SW480 (cell line): ENCODE results near the gene ERVH48-1.
A peak's percentile ranks its signal among the peaks of the same experiment; 100 is the strongest.
"Not testable (repeated sequence)": the region's sequence is repeated elsewhere in the genome, so short reads cannot be mapped to it uniquely, and the experiment has no call there.

Source experiments
- DNase-seq: peaks from one replicate; pipeline ENCODE4 v3.0.0-alpha.2; 2016; ENCODE audit warnings: low spot score

The ERVH48-1 gene

GRCh38 chr21:42908484-42908883 lies 16.9 kb downstream of the ERVH48-1 start:
- DNase-seq: not testable (repeated sequence)

- no peak for DNase-seq
These were observed 19.2 kb downstream of the ERVH48-1 start for GRCh38 chr21:42906233-42906632.

DNA sequence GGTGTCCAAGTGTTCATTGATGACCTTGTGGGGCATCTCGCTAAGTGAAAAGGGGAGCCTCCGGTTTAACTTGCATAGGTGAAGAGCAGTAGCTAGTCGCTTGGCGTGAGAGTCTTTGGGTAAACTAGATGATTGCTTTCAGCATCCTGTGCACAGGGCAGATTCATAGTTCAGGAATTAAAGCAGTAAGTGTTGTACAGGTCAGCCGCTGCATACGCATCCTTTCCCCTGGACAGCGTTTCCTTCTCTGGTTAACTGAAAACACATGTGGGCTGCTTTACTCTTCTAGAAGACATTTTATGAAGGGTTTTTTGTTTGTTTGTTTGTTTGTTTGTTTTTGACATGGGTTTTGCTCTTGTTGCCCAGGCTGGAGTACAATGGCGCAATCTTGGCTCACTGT lies 20.2 kb downstream of the ERVH48-1 start:
- DNase-seq: no peak

DNA sequence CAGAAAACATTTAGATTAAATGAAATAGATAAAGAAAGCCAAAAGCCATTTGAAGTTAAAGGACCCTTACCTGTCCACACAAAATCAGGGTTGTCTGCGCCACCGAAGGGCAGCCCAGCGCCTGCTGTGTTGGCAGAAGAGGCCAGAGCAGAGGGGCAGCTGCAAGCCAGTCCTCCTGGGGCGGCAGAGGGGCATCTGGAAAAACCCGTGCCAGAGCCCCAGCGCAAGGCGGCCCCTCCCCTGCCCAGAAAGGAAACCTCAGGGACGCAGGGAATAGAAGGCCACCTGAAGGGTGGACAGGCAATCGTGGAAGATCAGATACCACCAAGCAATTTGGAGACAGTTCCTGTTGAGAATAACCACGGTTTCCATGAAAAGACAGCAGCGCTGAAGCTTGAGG lies 21.6 kb downstream of the ERVH48-1 start:
- no peak for DNase-seq

DNA sequence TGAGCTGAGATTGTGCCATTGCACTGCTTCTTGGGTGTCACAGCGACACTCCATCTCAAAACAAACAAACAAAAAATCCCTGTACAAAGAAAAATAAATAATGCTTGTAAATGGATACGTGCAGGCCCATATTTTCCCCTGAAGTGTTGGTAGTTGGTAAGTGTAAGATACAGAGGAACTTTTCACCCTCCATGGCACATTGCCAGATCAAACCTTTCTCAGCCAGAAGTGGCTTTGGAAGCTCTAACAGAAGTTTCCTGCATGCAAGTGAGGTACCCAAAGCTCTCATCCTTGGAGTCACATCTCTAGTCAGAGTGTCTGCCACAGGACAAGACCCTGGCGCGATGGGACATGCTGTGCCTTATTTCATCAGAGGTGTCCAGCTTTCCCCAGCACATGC lies 25.0 kb downstream of the ERVH48-1 start:
- no peak for DNase-seq

- peak; percentile 99 for DNase-seq
These were observed 32.3 kb downstream of the ERVH48-1 start, which contains the start of gene NDUFV3 for GRCh38 chr21:42892931-42893755. Gene NDUFV3 (plus strand): TSS chr21:42893309. CDS start chr21:42893334, 25 bp downstream.

- DNase-seq: no peak
These were observed 32.9 kb downstream of the ERVH48-1 start for GRCh38 chr21:42892582-42892930.

DNA sequence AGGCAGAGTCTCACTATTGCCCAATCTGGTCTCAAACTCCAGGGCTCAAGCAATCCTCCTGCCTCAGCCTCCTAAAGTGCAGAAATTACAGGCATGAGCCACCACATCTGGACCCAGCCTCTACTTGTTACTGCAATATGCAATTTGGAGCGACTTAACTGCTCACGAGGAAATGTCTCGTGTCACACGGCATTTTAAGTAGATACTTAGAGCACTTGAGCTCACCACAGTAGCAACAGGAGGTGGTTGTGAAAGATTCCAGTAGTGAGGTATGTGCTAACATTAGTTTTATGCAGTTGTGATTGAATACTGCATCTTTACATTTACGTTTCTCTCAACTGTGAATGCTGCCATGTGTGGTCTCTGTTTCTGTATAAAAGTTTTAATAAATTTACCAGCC lies 38.1 kb downstream of the ERVH48-1 start:
- no peak for DNase-seq

DNA sequence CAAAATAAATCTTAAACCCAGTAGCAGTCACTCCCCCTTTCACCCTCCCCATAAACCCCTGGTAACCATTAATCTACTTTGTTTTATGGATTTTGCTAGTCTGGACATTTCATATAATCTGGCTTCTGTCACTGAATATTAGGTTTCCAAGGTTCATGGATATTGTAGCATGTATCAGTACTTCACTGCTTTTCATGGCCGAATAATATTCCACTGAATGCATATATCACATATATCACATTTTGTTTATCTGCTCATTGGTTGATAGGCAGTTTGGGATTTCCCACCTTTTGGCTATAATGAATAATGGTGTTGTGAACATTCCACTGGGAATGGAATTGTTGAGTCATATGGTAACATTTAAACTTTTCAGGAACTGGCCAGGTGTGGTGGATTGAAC lies 41.5 kb downstream of the ERVH48-1 start:
- no peak for DNase-seq

GRCh38 chr21:42880352-42880751 lies 45.1 kb downstream of the ERVH48-1 start:
- DNase-seq: no peak

DNA sequence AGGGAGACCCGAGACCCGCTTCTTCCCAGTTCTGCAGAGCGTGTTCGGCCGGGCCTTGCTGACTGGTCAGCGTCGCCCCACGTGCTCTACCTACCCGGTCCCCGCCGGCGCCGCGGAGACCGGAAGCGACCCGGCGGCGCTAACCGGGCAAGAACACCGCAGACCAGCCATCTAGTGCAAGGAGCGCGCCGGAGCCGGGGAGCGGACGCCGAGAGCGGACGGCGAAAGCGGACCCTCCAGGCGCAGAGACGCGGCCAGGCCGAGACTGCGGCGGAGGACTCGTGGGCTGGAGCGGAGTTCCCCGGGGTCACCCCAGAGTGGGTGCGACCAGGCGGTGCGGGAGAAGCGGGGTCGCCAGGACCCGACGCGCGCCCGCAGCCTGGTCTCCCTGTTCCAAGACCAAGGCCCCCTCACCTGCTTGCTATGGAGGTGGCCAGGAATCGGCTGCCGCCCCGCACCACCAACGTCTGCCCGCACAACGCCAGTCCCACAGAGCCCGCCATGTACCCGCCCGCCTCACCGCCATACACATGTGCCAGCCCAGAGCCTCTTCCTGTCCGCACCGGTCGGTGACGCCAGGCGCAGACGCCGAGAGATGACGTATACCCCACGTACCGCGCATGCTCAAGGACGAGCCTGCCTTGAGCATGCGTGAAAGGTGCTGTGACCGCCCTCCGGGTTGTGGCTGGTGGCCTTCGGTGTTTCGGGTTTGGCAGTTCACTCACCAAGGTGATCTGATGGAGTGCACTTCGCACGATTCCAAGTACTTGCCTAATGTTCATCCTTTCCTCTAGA lies 46.2 kb downstream of the ERVH48-1 start, which contains the start of gene WDR4:
WDR4 (minus strand) TSS at position 547 of the 795 bp plus-strand sequence; CDS start at position 503, 44 bp downstream.
- DNase-seq: peak; percentile 97

DNA sequence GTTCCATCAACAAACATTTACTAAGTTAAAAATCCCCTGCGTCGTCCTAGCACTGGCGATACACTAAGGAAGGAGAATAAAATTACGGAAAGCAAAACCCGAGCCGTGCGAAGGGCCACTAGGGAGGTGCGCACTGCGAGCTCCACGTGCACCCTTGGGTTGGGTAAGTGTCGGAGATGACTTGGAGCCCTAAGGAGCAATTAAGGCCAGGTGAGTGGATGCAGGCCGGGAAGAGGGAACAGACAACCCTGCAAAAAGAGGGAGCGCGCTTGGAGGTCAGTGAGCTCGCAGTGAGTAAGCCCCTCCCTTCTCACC lies 46.8 kb downstream of the ERVH48-1 start:
- DNase-seq: no peak

DNA sequence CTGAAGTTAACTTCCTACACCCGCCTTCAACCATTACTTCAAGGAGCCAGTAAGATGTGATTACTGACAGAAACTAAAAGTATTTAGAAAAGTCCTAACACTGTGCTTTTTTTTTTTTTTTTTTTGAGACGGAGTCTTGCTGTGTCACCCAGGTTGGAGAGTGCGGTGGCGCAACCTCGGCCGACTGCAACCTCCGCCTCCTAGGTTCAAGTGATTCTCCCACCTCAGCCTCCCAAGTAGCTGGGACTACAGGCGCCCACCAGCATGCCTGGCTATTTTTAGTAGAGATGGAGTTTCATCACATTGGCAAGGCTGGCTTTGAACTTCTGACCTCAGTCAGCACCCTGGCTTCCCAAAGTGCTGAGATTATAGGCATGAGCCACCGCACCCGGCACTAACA lies 49.6 kb downstream of the ERVH48-1 start:
- DNase-seq: not testable (repeated sequence)

DNA sequence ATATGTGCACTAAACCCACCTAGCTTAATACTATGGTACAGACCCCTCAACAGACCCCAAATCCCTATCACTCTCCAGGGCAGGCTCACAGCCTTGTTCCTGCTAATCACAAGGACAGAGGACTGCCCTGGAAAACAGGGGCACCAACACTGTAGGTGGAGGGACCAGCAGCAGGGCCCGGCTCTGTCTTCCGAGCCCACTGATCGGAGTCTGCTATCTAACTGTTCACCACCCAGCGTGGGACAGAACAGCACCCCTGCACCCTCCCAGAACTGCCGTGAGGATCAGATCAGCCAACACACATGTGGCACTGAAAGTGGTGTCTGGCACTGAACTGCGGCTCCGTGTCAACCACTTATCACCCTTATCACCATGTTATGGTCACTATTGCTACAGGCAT lies 52.3 kb downstream of the ERVH48-1 start:
- no peak for DNase-seq

DNA sequence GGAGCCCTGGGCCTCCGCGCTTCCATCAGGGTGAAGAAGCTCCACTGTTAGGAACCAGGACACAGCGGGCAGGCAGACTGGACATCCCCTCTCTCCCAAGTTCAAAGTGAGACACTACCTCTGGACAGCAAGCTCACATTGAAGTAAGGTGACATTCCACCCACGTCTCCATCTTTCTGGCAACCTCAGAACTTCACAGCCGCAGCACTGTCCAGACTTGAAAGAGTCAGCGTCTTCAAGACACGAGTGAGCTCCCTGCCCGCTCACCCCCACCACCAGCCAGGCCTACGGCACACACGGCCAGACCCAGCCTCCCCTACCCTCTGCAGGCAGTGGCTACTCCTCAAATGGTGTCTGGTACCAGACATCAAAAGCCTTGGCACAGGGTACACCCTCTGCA lies 57.2 kb downstream of the ERVH48-1 start:
- DNase-seq: no peak
